Thoracic aorta (tissue), 2 donors: ENCODE measurements around the gene CARD9. TPM values are rescaled to one million over a fixed set of nuclear protein-coding genes. Genes with fewer than 3 reads are reported as not detected.

ENCODE experiments used
- ATAC-seq: fragments of 150-250 bp; one replicate; pipeline ENCODE4 v1.8.0; 2017; ENCODE audit warnings: low read depth; ENCODE audit not compliant: insufficient number of reproducible peaks, low FRiP score
- DNase-seq: peaks from one replicate; pipeline ENCODE4 v3.0.0-alpha.2; 2020; ENCODE audit warnings: low spot score
- H3K27ac ChIP-seq, 2 donors: fragments of 200-600 bp; sonication (generic); 1 replicate in 1 of 2; 2 replicates in 1 of 2; pipeline ENCODE4 v1.5.1; 2016; ENCODE audit warnings: mild to moderate bottlenecking in 2 of 2, moderate library complexity in 2 of 2
- H3K27me3 ChIP-seq: fragments of 200-600 bp; sonication (generic); replicated peaks from 2 replicates; pipeline ENCODE4 v1.6.0; 2016; ENCODE audit warnings: mild to moderate bottlenecking; ENCODE audit not compliant: insufficient read depth
- H3K36me3 ChIP-seq: fragments of 200-600 bp; sonication (generic); one replicate; pipeline ENCODE4 v1.5.1; 2016
- H3K4me1 ChIP-seq, 2 donors: fragments of 200-600 bp; sonication (generic); 1 replicate in 1 of 2; 2 replicates in 1 of 2; pipeline versions ENCODE4 v1.5.1 to v1.6.0; 2016; ENCODE audit warnings: low read depth in 2 of 2, mild to moderate bottlenecking in 1 of 2; ENCODE audit not compliant: control insufficient read depth in 1 of 2
- H3K4me3 ChIP-seq: fragments of 200-600 bp; sonication (generic); 2 replicates; pipeline ENCODE4 v1.5.1; 2016; ENCODE audit warnings: mild to moderate bottlenecking
- H3K9me3 ChIP-seq: fragments of 200-600 bp; sonication (generic); 2 replicates; pipeline ENCODE4 v1.5.1; 2016
- total RNA-seq, 2 donors: library from RNA; depleted of rRNA; stranded (reverse); fragments of >200 nt; gene quantifications; one replicate each; pipeline versions ENCODE4 v1.1.0 to v1.2.3, GENCODE V29; 2016
- TF ChIP-seq, protein P1 (sequence below): fragments of 200-600 bp; sonication (generic); IDR thresholded peaks from one replicate; pipeline ENCODE4 v1.5.1; 2019; ENCODE audit warnings: antibody characterized with exemption

The CARD9 gene
- total RNA-seq, 2 donors from 2014 or later: 1.4 to 6.6 TPM

DNA sequence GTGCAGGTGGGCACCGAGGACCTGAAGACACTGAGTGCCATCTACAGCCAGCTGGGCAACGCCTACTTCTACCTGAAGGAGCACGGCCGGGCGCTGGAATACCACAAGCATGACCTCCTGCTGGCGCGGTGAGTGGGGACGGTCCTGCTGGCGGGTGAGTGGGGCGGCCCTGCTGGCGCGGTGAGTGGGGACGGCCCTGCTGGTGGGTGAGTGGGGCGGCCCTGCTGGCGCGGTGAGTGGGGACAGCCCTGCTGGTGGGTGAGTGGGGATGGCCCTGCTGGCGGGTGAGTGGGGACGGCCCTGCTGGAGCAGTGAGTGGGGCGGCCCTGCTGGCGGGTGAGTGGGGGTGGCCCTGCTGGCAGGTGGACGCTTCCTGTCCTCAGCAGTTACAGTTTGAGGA, 38.9 kb downstream of the CARD9 start:
- TF ChIP-seq, protein P1, sequence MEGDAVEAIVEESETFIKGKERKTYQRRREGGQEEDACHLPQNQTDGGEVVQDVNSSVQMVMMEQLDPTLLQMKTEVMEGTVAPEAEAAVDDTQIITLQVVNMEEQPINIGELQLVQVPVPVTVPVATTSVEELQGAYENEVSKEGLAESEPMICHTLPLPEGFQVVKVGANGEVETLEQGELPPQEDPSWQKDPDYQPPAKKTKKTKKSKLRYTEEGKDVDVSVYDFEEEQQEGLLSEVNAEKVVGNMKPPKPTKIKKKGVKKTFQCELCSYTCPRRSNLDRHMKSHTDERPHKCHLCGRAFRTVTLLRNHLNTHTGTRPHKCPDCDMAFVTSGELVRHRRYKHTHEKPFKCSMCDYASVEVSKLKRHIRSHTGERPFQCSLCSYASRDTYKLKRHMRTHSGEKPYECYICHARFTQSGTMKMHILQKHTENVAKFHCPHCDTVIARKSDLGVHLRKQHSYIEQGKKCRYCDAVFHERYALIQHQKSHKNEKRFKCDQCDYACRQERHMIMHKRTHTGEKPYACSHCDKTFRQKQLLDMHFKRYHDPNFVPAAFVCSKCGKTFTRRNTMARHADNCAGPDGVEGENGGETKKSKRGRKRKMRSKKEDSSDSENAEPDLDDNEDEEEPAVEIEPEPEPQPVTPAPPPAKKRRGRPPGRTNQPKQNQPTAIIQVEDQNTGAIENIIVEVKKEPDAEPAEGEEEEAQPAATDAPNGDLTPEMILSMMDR: no peak
- no peaks in the 10 kb centered on the region for H3K9me3 ChIP-seq
- H3K27ac ChIP-seq: no peak overlapping the region
- DNase-seq: no peak
- no peak for ATAC-seq
- H3K4me1 ChIP-seq: peaks cover 0 to 4% of the 10 kb centered on the region in 2 donors
- no peaks in the 10 kb centered on the region for H3K27me3 ChIP-seq
- H3K36me3 ChIP-seq: peaks cover 27% of the 10 kb centered on the region
- no peak overlapping the region for H3K4me3 ChIP-seq

DNA sequence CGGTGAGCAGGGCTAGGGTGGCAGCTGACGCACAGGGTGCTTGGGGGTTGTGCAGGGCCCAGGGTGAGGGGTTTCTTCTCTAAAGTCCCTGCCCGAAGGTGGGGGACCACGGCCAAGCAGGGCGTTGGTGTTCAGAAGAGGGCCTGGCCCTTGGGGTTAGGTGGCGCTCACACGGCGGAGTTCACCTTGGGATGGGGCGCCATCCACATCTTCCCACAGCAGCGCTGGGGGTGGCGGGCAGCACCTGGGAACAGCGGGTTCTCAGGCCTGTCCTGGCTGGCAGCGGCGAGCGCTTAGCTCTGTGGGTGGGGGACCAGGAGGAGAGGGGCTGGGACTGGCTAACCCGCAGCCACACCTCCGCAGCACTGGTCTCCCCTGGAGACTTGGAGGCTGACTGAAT, 40.0 kb downstream of the CARD9 start:
- no peak overlapping the region for H3K4me3 ChIP-seq
- no peak overlapping the region for H3K27ac ChIP-seq
- no peaks in the 10 kb centered on the region for H3K27me3 ChIP-seq
- H3K4me1 ChIP-seq: peaks cover 7 to 15% of the 10 kb centered on the region in 2 donors
- TF ChIP-seq, protein P1: no peak
- DNase-seq: no peak
- H3K9me3 ChIP-seq: no peaks in the 10 kb centered on the region
- no peak for ATAC-seq
- peaks cover 27% of the 10 kb centered on the region for H3K36me3 ChIP-seq

- H3K27ac ChIP-seq: no peak overlapping the region
- ATAC-seq (no peak), DNase-seq (no peak)
Measured at GRCh38 chr9:136333045-136333444, 40.4 kb downstream of the CARD9 start.

GRCh38 chr9:136332482-136332983, 40.9 kb downstream of the CARD9 start:
- Histone ChIP-seq H3K4me1 (peaks cover 12 to 20% of the 10 kb centered on the region in 2 donors), H3K9me3 (no peaks in the 10 kb centered on the region), H3K27me3 (no peaks in the 10 kb centered on the region), H3K27ac (no peak overlapping the region), H3K36me3 (peaks cover 21% of the 10 kb centered on the region), H3K4me3 (no peak overlapping the region)
- TF ChIP-seq, protein P1: no peak
- ATAC-seq (no peak), DNase-seq (no peak)

More at GRCh38 chr9:136333045-136333444, 40.4 kb downstream of the CARD9 start:
- no peaks in the 10 kb centered on the region for H3K9me3 ChIP-seq
- no peak overlapping the region for H3K4me3 ChIP-seq
- H3K4me1 ChIP-seq: peaks cover 11 to 19% of the 10 kb centered on the region in 2 donors
- no peaks in the 10 kb centered on the region for H3K27me3 ChIP-seq
- H3K36me3 ChIP-seq: peaks cover 26% of the 10 kb centered on the region
- TF ChIP-seq, protein P1: no peak

- no peak for ATAC-seq
- TF ChIP-seq, protein P1: no peak
- H3K27ac ChIP-seq: no peak overlapping the region
- no peaks in the 10 kb centered on the region for H3K9me3 ChIP-seq
- H3K4me3 ChIP-seq: no peak overlapping the region
- DNase-seq: no peak
- peaks cover 14% of the 10 kb centered on the region for H3K36me3 ChIP-seq
- no peaks in the 10 kb centered on the region for H3K27me3 ChIP-seq
- H3K4me1 ChIP-seq: peaks cover 14 to 24% of the 10 kb centered on the region in 2 donors
Measured at GRCh38 chr9:136331556-136332481, 41.6 kb downstream of the CARD9 start.
